GM19468 (cell line): ENCODE measurements around the gene EBF3.

Experiments
- ATAC-seq: cut with Tn5 transposase; IDR thresholded peaks from one replicate; pipeline ENCODE4 v1.9.1; 2021; ENCODE audit warnings: mild to moderate bottlenecking, moderate library complexity, moderate number of reproducible peaks; ENCODE audit not compliant: unreplicated experiment; ENCODE audit errors: extremely low read depth

The EBF3 gene

GRCh38 chr10:129961157-129961701, 2.8 kb downstream of the EBF3 start:
- no peak for ATAC-seq

- no peak for ATAC-seq
These were observed 3.5 kb downstream of the EBF3 start for GRCh38 chr10:129960481-129961156.

GRCh38 chr10:129959544-129960480, 4.3 kb downstream of the EBF3 start:
- ATAC-seq = no peak

- ATAC-seq = no peak
These were observed 5.2 kb downstream of the EBF3 start for GRCh38 chr10:129958629-129959543.

- ATAC-seq = no peak
These were observed 5.9 kb downstream of the EBF3 start for GRCh38 chr10:129958148-129958628.

- ATAC-seq = no peak
These were observed 7.0 kb downstream of the EBF3 start for GRCh38 chr10:129956876-129957673.

- no peak for ATAC-seq
These were observed 7.8 kb downstream of the EBF3 start for GRCh38 chr10:129956286-129956670.

- ATAC-seq = no peak
These were observed 8.3 kb downstream of the EBF3 start for GRCh38 chr10:129955601-129956285.

GRCh38 chr10:129954492-129955315, 9.4 kb downstream of the EBF3 start:
- no peak for ATAC-seq

- no peak for ATAC-seq
These were observed 10.7 kb downstream of the EBF3 start for GRCh38 chr10:129953119-129954051.

- no peak for ATAC-seq
These were observed 11.5 kb downstream of the EBF3 start for GRCh38 chr10:129952378-129953118.

- no peak for ATAC-seq
These were observed 12.2 kb downstream of the EBF3 start for GRCh38 chr10:129951970-129952265.

GRCh38 chr10:129951101-129951969, 12.7 kb downstream of the EBF3 start:
- no peak for ATAC-seq

GRCh38 chr10:129950676-129951075, 13.4 kb downstream of the EBF3 start:
- no peak for ATAC-seq

GRCh38 chr10:129949891-129950291, 14.2 kb downstream of the EBF3 start:
- ATAC-seq = no peak
